HG03066 (cell line): ENCODE measurements around the gene FAM168B.
"Not testable (repeated sequence)": the region's sequence is repeated elsewhere in the genome, so short reads cannot be mapped to it uniquely, and the experiment has no call there.

Experiments
- ATAC-seq: cut with Tn5 transposase; IDR thresholded peaks from one replicate; pipeline ENCODE4 v1.9.1; 2021; ENCODE audit warnings: low read depth; ENCODE audit not compliant: unreplicated experiment

Gene FAM168B

GRCh38 chr2:131104487-131105155 lies 11.4 kb upstream of the FAM168B start:
- ATAC-seq, result peak; percentile 62

GRCh38 chr2:131103165-131103564 lies 9.9 kb upstream of the FAM168B start:
- ATAC-seq, result no peak

DNA sequence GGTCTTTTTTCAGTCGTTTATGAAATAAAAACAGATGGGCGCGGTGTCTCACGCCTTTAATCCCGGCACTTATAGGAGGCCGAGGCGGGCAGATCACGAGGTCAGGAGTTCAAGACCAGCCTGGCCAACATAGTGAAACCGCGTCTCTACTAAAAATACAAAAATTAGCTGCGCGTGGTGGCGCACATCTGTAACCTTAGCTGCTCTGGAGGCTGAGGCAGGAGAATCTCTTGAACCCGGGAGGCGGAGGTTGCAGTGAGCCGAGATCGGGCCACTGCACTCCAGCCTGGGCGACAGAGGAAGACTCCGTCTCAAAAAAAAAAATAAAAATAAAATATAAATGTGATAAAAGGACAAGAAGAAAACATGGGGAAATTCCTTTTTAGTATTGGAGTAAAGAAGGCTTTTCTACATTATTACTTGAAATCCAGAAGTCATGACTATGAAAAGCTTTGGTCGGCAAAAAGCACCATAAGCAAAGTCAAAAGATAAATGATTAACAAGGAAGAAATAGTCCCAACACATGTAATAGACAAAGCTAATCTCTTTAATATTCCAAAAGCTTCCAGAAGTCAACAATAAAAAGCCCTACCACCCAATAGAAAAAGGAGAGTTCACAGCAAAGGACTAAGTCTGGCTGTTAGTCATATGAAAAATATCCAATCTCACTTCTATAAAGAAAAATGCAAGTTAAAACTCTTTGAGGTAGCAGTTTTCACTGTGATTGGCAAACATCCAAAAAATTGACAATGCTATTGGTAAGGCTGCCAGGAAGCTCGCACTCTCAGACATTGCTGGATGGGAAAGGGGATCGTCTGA lies 1.4 kb upstream of the FAM168B start:
- ATAC-seq, result no peak

DNA sequence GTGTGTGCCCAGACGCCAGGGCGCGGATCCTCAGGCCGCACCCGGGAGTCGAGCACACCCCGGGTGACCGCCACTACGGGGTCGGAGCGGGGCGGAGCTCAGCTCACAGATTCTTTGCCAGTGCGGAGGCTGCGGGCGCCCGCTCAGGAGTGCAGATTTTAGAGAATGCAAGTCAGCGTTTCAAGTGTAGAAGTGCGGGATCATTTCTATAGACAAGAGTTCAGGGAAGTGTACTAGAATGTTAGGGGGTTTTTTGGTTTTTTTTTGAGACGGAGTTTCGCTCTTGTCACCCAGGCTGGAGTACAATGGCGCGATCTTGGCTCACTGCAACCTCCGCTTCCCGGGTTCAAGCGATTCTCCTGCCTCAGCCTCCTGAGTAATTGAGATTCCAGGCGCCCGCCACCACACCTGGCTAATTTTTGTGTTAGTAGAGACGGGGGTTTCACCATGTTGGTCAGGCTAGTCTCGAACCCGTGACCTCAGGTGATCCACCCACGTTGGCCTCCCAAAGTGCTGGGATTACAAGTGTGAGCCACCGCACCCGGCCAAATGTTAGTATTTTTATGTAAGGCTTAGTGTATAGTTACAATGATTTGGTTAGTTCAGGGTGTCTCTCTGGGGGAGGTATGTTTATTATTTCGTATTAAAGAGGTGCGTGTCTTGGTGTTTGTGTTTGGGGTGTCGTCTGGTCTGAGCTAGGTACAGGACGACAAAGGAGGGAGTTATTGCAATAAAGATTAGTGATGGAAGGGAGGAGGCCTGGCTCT lies 619 bp upstream of the FAM168B start:
- ATAC-seq, result peak; percentile 64

GRCh38 chr2:131092458-131093005 lies 728 bp downstream of the FAM168B start:
- ATAC-seq, result no peak

DNA sequence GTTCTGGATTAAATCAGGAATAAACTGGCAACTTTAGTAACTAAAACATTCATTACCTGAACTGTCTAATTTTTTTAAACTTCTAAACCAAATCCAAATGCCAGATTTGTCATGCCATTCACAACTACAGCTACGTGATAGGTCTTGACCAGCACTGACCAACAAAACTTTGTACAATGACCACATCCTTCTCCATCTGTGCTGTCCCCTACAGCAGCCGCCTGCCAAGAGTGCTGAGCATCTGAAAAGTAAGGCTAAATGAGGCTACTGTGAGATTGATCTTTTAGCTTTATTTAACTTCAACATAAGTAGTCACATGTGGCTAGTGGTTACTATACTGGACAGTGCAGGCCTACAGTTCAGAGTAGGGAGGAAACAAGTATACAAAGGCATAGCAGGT lies 7.6 kb downstream of the FAM168B start:
- ATAC-seq, result no peak

GRCh38 chr2:131081190-131081589 lies 12.1 kb downstream of the FAM168B start:
- ATAC-seq, result no peak

GRCh38 chr2:131079931-131080330 lies 13.3 kb downstream of the FAM168B start:
- ATAC-seq, result not testable (repeated sequence)

DNA sequence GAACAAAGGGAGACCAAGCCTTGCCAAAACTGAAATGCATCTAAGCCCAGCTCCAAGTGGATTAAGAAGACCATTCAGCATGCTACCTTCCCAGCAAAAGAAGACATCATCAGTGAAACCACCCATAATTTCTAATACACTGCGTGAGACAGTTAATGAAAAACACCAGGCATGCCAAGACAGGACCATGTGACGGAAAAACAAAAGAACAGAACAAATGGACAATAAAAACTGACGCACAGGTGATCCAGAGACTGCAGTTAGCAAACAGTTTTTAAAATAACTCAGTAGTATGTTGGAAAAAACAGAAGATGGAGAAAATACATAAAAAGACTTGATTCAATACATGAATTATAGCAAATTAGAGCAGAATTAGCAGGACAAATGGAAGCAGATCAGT lies 15.3 kb downstream of the FAM168B start:
- no peak for ATAC-seq

- no peak for ATAC-seq
Observed at GRCh38 chr2:131077182-131077846, 15.9 kb downstream of the FAM168B start.

GRCh38 chr2:131076707-131077106 lies 16.6 kb downstream of the FAM168B start:
- ATAC-seq, result no peak

GRCh38 chr2:131075578-131075977 lies 17.7 kb downstream of the FAM168B start:
- not testable (repeated sequence) for ATAC-seq

GRCh38 chr2:131068172-131068571 lies 25.1 kb downstream of the FAM168B start:
- ATAC-seq, result not testable (repeated sequence)

- ATAC-seq, result no peak
Observed at GRCh38 chr2:131067465-131068125, 25.7 kb downstream of the FAM168B start.

GRCh38 chr2:131064589-131065512 lies 28.4 kb downstream of the FAM168B start:
- no peak for ATAC-seq

- no peak for ATAC-seq
Observed at GRCh38 chr2:131063501-131064283, 29.6 kb downstream of the FAM168B start.

- no peak for ATAC-seq
Observed at GRCh38 chr2:131058920-131059319, 34.3 kb downstream of the FAM168B start.

DNA sequence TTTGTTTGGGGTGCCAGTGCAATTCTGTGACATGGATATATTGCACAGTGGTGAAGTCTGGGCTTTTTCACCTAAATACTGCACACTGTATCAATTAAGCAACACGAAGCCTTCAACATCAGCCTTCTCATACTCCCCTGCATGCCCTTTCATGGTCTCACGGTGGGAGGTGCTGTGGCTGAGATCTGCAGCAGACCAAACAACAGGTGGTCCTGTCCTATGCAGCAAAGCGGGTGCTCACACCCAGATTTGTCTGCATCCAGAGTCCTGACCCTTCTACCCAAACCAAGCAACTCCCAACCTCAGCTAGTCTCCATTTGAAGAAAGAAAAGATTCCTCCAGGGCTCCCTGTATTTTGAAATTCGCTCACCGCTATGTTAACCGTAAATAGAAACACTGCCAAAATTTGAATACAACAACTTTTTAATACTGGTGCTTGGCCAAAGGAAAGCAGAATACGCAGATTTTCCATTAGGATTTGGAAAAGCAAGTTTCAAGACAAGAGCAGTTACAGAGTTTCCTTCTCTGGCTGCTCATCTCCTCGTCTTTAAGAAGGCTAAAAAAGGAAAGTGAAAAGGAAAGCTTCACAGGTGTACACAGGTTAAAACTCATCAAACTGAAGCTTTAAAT lies 34.9 kb downstream of the FAM168B start:
- no peak for ATAC-seq
